ENCODE results near the gene MBIP.

The MBIP gene

DNA sequence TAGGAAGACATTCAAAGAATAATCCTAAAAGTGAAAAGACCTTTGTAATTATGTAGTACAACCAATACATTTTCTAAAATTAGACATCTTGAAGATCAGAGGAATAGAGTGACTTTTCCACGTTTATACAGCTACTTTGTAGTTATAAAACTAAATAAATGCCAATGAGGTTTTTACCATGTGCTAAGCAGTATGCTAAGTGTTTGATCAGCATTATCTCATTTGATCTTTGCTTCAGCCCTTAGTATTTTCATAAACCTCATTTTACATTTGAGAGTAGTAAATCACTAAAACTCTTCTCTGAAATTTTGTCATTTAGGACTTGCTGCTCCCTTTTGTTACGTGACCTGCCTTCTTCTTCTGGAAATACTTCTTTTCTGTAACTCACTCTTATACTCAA lies 13.6 kb downstream of the MBIP start:
- DNase-seq, result no peak

DNA sequence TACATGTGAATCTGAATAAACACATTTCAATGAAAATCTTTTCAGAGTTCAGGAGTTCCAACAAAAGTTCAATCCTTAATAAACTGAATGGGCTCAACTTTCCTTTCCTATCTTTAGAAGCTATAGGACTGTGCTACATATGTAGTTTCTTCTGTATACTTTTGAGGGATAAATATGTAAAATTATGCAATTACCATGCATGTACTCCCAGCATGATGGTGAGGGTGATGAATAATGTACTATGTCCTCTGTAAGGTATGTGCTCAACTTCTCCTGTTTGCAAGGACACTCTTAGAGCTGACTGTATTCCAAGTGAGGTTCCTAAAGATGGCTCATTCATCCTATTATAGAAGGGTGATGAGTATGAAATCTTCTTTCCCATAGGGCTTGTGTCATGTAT lies 15.5 kb downstream of the MBIP start:
- no peak for DNase-seq

DNA sequence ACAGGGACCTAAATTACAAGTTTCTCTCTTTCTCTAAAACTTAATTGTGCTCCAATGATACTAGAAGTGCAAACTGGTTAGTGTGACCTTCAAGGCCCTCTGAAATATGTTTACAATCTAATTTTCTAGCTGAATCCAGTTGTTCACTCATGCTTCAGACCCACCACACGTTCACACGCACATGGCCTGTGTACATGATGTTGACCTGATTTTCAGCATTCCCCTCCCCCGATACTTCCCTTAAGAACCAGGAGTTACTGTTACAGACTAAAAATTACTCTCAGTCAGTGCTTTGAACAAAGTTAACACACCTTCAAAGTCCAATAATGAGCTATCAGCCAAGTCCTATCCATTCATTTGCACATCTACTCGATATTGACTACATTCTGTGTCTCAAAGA lies 16.5 kb downstream of the MBIP start:
- no peak for DNase-seq

DNA sequence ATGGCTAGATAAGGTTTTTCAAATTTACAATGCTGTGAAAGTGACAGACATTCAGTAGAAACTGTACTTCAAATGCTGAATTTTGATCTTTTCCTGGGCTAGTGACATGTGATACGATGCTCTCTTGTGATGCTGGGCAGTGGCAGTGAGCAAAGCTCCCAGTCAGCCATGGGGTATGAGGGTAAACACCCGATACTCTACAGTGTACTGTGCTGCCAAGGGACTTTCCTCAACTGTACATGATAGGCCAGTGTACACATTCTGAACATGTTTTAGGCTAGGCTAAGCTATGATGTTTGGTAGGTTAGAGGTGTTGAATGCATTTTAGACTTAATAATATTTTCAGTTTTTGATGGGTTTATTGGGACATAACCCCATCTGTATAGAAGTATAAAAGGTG lies 17.6 kb downstream of the MBIP start:
- no peak for DNase-seq

DNA sequence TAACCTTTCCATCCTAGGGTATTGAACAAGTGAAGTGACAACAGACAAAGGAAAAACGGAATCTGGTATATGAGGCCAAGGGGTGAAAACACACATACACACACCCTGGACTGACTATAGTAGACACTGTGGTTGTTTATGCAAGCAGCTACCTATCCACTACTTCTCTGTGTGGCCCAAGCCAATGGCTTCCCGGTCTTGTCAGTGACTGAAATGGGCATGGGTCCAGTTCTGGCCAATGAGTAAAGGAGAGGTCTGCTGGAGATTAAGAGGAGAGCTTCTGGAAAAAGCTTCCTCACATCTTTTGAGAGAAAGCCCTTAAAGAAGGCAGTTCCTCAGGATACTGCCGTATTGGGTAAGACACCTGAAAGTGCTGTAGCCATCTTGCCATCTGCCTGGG lies 19.3 kb downstream of the MBIP start:
- no peak for DNase-seq

DNA sequence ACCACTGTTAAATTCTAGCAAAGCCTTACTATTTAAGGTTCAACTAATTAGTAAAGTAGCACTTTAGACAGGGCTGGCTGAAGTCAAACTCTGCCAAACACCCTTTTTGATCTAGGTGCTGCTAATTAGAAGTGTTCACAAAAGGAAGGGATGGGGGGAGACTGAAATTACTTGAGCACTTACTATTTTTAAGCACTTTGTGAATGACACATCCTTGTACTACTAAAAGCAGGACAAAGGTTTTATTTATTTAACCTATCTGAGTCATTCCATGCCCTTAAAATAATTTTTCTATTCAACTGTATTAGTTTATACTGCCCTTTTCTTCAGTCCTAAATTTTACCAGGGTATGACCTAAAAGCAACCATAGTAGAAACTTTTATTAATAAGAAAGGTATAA lies 20.1 kb downstream of the MBIP start:
- DNase-seq, result no peak

DNA sequence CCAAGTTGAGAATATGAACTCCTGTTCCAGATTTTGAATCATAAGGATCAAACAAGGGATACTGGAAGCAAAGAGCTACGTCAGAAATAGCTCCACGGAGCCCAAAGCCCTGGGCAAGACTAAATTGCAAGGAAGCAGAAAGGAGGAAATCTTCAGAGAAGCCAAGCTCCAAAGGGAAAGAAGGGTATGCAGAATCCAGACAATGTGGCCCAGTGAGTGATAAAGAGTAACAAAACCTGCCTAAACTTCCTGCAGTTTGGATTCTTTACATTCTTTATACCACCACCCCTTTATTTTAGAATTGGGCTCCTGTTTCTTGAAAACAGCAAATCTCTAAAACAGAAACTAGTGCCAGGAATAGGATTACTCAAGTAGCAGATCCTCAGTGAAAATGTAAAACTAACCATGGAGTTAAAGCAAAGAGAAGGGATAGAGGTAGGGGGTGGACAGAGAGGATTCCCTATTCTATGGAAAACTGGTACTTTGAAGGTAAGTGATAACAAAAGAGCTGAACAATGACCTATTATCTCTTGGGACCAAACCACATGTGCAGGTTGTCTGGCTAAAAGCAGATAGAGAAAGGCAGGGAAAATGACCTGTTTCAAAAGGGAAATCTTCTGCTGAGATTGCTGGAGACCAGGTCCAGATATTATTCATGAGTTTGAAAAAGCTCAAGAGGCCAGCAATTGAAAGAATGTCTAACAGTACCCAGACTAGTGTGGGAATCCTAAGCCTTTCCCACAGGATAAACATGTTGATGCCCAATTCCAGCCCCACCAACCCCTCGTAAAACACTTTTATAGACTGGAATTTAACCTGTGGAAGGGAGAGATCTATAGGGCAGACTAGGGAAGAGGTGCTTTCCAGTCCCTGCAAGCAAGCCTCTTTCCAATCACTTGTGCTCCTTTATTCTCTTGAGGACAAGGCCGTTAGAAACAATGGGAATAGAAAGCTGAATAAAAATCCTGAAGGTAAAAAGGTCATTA lies 24.5 kb downstream of the MBIP start:
- no peak for DNase-seq

DNA sequence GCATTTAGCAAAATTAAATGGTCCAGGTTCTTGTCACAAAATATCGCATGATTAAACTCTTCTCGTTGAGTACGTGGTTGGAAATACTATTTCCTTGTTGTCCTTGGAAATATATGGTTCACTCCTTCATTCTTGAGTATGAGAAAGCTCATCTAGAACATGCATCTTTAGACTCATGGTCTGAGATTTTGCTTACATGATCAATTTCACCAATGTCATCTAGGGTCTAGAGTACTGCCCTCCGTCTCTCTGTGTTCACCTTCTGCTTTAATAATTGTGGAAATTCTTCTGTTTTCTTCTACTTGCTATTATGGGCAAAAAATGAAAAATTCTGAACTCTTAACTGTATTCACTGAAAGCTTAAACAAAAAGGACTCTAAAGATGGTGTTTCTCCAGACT lies 25.9 kb downstream of the MBIP start:
- no peak for DNase-seq

DNA sequence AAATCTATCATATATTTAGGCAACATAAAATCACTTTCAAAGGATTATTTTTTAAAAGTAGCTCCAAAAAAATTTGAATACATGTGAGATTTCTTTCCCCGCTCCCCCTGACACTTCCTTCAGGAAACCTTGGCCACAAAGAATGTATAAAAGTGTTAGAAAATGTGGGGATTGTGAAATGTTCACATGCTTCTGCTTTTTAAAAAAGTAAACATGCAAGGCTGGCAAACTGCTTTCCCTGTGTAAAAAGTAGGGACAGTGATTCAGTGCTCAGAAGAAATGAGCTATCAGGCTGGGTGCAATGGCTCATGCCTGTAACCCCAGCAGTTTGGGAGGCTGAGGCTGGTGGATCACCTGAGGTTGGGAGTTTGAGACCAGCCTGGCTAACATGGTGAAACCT lies 26.6 kb downstream of the MBIP start:
- DNase-seq, result no peak

DNA sequence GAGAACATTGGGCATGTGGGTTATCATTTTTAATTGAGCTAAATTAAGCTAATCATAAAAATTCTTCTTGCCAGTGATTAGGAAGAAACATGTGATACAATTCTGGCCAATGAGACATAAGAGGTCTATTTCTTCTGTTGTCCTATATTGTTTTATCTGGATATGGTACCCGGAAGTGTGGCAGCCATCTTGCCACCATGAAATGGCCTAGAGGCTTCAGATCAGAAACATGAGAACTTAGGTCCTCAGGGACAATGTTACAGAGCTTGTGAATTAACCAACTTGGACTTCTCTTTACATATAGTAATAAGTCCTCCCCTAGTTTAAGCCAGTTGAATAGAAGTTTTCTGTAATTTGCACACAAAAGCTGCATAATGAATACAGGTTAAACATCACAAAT lies 30.5 kb downstream of the MBIP start:
- no peak for DNase-seq

DNA sequence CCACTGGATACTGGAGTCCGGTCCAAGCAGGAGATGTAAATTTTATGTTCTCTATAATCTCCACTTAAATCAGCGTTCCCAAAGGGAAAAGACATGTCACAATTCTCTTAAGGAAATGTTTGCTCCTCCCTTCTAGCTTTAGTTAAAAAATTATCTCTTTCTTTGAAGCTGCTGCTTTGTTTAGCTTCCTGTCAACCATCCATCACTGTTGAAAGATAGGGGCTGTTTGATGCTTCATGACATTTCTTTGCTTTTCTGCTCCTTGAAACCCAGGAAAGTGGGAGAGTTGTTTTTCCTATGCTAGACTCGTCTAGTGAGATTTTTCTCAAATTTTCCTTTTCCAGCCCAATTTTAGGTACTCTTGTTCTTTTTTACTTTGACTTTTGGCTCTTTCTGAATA lies 31.9 kb downstream of the MBIP start:
- no peak for DNase-seq

DNA sequence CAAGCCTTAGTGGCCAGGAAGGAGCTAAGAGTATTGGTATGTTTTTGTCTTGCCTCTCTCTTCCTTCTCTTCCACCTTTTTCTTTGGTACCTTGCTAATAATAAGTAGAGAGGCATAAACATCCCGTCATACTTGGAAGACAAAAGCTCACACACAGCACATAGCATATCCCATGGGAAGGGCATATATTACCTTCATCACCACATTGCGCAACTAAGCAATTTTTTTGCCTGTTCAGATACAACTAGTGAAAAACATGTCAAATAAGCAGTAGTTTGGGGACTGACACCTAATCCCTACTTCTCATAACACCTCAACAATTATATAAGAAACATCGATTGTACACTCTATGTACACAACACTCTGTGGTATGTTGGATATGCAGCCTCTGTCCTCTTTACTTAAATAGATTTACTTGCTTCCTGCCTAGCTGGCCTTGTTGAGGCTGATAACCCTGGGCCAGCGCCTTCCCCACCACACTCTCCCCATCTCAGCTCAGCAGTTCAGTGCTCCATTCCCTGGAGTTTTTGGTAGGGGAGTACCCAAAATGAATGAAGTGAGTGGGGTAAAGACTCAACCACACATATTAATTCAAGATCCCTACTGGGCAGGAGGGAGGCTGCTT lies 35.4 kb downstream of the MBIP start:
- no peak for DNase-seq

DNA sequence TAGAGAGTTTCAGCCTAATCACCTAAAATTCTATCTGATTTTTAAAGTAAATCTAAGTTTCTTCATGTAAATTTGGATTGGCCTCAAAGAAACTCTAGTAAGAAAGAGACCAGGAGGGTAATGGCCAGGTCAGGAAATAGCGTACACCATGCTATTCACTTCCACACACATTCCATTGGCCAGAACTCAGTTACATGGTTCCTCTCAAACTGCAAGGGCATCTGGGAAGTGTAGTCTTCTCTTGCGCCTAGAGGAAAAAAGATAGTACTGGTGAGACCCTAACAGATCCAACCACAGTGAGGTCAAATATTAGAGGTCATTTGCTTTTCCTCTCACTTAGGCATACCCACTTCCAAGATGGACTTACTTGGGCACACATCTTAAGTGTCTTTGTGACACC lies 39.1 kb downstream of the MBIP start:
- DNase-seq, result no peak

DNA sequence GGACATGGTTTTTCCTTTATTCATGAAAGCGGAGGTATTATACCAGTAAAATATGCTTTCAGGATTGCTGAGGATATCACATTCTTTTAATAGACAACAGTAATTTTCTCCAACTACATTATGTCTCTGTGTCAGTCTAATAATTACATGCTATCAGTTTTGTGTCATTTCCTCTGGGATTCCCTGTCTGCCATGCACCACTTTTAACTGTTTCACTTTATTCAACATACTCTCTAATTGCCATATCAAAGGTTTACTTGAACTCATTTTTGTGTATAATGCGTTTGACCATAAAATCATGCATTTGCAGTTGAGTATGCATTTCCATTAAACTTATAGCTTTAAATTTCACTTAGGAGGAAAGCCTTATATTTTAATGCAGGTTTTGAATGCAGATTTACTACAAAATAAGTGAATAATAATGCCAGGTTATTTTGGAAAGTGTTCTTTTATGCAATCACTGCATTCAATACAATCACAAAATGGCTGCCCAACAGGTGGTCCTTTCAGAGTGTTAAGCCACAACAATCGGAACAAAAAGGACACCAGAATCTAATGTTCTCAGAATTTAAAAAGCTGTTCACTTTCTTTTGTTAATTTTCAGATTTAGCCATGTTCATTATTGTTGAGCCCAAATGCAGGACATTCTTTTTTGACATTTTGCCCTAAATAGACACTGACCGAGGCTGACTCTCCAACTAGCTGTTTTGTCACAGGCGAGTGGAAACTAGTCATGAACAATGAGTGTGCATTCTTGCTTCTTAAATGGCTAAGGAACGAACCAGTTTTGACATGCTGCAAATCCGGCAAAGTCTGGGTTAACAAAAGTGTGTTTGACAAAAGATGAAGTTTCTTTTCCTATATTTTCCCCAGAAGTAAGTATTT lies 40.9 kb downstream of the MBIP start:
- no peak for DNase-seq

DNA sequence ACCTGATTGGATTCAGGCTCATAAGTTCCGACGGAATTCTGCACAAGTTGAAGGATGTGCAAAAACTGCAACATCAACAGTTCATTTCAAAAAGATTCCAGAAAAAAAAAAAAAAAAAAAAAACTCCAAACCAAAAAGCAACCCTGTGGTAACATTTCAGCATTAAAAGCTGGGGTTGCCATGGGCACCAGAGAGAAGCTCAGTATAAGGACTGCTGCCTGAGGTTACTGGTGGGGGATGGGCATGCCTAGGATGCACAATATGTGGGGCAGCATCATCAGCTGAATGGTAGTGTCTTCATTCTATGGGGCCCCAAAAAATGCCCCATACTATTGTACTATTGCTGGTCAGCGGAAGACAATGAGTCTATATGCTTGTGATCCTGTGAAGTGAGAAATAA lies 44.7 kb downstream of the MBIP start:
- DNase-seq, result no peak

DNA sequence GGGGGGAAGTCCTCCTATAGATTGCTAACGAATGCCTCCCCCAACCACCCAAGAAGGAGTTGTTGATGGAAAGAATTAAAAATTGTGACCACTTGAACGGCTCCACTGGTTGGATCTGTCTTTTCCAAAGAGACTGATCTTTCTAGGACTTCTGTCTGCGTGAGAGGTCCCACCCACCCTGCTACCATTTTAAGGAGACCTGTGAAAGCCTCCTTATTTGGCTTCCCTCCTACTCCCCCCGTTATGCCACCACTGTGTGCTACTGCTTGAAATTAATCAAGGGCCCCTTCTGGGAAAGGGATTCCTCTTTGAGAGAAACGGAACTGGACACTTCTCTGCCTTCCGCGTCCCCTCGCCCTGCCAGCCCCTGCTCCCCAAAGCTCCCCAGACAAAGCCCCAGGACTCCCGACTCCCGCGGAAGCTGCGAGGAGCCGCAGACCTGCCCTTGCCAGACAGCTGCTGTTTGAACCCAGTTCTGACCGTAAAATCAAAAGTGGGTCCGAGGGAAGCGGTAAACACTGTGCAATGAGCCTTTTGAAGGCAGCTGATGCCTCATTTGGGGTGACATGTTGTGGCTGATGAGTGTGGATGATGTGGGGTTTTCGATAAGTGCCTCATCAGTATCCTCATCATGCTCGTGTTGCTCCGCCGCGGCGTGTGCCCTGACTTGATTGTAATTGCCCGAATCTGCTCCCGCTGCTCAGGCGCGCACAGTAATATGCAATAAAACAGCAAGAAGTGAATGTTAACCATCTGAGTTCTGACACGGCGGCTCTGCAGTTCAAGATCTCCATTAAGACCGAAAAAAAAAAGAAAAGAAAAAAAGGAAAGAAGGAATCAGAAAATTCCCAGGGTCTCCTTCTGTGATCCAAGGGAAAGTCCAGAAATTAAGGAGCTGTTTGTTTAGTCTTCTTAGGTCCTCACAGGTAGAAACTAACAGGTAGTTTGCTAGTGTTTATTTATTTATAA lies 48.2 kb downstream of the MBIP start:
- DNase-seq, result peak in 1 of 5 donors; percentile 5

DNA sequence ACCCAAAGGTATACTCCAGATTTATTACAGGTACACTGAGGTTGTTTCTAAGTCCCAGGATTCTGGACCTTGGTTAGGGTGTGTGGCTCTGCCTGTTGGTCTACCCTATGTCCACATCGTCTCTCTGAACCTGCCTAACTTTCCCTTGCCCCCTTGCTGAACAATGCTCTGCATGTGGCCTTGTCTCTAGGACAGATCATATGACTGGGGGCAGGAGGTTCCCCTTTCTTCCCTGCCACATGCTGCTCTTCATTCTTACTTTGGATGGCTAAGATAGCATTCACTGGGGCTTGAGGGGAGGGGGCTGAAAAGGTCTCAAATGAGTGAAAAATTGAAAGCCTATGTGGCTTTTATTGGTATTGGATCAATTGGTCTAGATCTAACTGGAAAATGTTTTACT lies 49.2 kb downstream of the MBIP start:
- DNase-seq, result no peak

DNA sequence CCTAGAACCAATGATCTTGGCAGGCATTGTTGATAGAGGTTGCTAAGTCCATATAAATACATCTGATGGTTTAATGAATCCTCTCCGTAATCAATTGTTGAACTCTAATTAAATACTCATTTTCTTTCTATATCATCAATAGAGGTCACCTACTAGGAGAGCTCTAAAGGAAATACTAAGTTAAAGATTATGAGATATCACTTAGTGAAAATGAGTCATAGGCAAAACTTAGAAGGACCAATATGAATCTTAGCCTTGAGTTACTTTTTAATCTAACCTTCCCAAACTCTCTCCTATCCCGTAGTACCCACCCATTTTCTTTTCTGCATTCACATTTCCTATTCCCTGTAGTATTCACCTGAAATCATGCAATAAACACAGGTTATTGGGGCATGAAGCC lies 50.2 kb downstream of the MBIP start:
- no peak for DNase-seq

DNA sequence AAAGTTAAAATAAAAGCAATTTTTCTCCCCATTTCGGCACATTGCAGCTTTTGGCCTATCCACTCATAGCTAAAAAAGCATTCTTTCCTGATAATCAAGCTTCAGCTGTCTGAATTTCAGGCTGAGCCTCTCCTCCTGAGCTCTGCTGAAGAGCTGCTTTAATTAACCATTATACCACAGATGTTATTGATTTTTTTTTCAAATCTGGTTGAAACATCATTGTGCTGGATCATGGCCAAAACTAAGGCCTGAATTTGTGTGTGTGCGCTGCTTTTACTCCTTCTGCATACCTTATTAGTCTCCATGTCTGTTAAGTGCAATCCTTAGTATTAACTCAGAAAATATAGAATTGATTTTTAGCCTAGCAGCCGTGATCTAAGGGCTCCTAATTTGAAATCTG lies 52.3 kb downstream of the MBIP start:
- DNase-seq, result no peak

DNA sequence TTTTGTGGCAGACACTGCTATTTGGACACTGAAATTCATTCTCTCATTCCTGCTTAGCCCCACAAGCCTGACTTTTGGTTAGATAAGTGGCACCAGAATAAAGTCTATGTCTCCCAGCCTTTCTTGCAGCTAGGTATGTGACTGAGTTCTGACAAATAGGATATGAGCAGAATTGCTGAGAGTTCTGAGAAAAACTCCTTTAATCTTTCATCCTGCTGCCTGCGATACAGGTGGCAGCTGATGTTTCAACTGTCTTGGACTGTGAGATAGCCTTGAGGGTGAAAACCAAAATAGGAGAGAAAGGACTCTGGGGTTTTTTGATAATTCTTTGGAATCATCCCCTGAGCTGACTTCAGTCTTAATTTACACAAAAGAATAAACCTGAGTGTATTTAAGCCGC lies 55.8 kb downstream of the MBIP start:
- DNase-seq, result no peak

DNA sequence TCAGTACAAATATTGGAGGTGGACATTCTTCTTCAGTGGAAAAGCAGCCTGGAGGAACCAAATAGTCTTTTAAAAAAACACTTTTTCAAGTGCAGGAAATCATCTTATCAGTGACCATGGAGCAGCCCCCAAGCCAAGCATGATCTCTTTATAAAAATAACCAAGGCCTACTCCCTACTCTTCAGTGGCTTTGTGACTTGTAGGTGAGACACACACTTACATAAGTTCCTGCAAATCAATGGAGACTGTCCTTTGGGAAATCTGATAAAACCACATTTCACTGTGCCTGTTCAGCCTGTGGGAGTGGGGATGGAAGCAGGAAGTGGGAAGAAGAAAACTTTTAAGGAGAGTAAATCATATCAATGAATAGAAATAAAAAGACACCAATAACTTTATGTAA lies 56.3 kb downstream of the MBIP start:
- no peak for DNase-seq

DNA sequence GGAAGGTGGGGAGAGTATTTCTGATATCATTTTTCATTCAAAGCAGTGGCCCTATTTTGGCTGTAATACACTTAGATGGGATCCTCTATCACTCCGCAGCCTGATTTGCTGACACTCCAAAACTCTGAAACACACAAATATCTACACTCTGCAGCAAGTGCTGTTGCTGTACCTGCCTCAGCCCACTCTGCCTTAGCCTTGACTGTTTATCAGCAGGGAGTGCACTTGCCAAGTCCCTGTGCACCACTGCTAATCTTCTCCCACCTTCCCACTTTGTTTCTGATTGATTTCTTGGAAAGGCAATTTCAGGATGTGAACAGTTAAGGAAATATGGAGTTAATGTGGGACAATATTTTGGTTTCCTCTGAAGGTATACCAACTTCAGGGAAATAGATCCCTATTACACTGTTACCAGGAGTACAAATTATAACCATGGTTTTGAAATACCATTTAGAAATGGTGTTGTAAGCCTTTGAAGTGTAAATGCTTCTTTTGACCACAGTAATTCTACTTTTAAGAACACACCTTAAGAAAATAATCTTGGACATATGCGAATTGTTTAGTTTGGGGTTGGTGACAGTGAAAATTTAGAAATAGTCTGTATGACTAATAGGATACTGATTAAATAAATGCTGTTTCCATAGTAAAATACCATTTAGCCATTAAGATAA lies 59.3 kb downstream of the MBIP start:
- DNase-seq, result no peak

Data from T-helper 1 cell (primary cell).